GM19035 (cell line): ENCODE results near the gene TRABD2B.

ENCODE experiments used
- ATAC-seq: cut with Tn5 transposase; IDR thresholded peaks from one replicate; pipeline ENCODE4 v1.9.1; 2021; ENCODE audit not compliant: unreplicated experiment

TRABD2B gene

GRCh38 chr1:47855230-47855629 is 142.0 kb downstream of the TRABD2B start:
- no peak for ATAC-seq

DNA sequence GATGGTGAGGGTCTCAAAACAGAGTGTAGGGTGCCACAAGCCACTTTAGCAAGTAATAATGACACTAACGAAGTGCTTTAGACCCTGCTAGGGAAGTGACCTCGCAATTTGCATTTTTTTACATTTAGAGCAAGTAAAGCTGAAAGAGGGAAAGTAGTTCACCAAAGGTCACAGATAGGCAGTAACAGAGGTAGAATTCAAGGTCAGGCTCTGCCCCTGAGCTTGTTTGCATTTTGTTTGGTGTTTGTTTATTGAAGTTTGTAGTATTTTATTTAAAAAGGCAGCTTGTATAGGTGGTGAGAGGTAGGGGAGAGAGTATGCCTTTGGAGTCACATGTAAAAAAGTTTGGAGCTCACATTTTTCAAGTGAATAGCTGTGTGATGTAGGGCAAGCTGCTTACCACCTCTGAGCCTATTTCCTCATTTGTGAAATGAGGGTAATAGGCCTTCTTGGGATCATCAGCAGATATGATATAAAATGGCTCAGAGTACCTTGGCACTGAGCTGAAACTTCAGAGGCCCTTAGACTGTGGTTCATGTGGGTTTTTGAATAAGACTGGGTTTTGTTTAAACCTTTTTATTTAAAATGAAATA is 142.5 kb downstream of the TRABD2B start:
- ATAC-seq, result no peak

DNA sequence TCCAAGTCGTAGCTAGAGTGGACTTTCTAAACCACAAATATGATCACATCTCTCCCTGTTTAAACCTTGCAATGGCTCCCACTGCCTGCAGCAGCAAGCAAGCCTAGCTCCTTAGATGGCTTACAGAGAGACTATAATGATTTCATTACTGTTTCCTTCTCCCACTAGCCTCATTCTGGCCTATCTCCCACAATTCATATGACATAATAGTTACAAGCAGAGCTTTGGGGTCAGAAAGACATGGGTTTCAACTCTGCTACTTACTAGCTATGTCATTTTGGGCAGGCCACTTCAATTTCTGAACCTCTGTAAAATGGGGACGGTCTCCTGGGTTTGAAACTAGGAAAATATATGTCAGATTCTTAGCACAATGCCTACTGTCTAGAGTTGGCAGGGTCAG is 143.3 kb downstream of the TRABD2B start:
- no peak for ATAC-seq

- ATAC-seq, result no peak
These were observed 144.1 kb downstream of the TRABD2B start for GRCh38 chr1:47853059-47853458.

DNA sequence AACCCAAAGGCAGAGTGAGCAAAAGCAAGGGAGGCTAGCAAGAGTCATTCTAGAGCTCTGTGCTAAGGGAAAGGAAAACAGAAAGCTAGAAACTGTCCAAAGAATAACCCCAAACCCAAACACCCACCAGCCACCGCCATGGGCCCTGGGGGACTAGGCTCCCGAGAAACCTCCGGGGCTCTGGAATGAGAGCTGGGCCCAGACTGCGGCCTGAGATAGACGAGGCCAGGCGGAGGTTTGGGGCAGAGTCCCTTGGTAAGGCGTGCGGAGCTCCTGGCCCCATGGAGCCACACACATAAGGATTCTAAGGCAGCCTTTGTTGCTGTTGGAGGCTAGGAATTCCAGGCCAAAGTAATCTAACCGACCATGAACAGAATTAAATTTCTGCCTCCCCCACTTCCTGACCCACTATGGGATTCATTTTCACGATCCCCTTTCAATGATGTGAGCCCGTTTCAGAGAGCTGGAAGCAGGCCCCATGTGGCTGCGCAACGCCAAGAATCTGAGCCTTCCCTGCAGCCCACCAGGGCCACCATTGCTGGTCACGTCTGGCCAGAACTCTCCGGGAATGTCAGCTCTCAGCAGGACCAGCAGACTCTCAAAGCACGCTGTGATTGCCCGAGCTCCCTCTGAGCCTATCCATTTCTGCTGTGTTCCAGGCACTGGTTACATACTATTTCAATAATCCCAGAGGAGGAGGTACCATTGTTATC is 145.0 kb downstream of the TRABD2B start:
- ATAC-seq, result no peak

DNA sequence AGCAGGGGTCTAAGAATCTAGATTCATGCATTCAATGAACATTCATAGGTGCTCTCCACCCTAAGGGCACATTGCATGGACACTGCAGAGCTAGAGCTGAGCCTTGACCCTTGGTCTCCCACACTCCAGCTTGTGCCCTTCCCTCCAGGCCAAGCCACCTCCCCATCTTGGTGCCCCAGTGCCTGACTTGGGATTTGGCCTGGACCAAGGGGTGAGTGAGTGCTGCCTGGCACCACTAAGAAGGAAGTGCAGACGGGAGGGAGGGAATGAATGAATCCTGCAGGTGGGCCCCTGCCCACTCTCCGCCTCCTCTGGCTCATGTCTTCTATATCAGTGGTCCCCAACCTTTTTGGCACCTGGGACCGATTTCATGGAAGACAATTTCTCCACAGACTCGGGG is 146.7 kb downstream of the TRABD2B start:
- ATAC-seq, result no peak

DNA sequence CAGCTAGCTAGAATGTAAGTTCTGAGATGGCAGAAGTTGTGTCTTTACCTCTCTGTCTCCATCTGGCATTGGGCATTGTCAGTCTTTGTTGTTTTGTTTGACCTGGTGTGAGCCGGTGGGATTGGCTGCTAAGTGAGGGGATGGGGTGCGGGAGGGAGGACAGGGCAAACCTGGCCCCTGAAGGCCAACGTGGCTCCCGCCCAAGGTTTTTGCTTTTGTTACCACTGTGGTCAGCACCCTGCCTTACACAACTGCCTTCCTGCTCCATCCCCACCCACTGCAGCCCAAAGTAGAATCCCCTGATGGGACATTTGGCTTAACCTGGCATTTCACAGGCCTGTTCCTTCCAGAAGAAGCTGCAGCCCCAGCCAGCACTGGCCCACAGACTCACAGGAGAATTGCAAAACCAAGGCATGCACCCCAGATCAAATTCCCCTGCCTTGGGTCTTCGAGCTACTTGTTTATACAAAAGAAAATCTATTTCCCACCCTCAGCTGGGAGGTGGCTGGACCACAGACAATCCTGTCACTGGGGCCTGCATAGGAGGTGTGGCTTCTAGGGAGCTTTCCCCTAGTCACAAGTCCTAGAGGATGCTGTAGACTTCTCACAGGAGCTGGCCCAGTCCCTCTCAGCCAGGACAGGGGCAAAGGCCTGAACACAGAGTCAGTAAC is 147.5 kb downstream of the TRABD2B start:
- ATAC-seq, result no peak

DNA sequence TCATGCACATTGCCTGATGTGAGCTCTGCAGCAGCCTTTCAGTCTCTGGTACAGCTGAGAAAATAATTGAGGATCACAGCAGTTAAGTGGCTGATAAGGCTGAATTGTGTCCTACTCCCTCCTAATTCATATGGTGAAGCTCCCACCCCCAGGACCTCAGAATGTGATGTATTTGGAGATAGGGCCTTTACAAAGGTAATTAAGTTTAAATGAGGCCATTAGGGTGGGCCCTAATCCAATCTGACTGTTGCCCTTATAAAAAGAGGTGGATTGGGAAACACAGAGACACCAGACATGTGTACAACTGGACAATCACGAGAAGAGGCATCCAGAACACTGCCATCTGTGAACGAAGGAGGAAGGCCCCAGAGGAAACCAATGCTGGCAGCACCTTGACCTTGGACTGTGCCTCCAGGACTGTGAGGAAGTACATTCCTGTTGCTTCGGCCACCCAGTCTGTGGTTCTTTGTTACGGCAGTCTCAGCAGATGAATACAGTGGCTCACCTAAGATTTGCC is 148.1 kb downstream of the TRABD2B start:
- ATAC-seq, result no peak

- no peak for ATAC-seq
These were observed 149.4 kb downstream of the TRABD2B start for GRCh38 chr1:47847763-47848162.

DNA sequence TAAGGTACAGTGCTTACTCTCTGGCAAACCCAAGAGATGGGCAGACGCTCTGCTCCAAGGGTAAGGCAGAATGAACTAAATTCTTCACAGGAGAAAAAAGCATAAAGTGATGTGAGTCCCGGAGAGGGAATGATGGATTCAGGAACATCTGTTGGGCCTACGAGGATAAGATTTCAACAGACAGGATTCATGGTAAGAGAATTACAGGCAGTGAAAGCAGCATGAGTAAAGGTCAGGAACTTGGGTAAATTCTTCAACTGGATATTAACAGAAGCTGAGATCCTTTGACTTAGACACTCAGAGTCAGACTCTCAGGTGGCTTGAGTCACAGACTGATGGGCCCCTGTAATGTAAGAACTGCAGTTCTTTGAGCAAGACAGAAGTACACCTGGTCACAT is 152.6 kb downstream of the TRABD2B start:
- no peak for ATAC-seq

- ATAC-seq, result no peak
These were observed 153.2 kb downstream of the TRABD2B start for GRCh38 chr1:47843781-47844557.

GRCh38 chr1:47843059-47843458 is 154.1 kb downstream of the TRABD2B start:
- no peak for ATAC-seq

- ATAC-seq, result no peak
These were observed 154.8 kb downstream of the TRABD2B start for GRCh38 chr1:47842228-47842919.

DNA sequence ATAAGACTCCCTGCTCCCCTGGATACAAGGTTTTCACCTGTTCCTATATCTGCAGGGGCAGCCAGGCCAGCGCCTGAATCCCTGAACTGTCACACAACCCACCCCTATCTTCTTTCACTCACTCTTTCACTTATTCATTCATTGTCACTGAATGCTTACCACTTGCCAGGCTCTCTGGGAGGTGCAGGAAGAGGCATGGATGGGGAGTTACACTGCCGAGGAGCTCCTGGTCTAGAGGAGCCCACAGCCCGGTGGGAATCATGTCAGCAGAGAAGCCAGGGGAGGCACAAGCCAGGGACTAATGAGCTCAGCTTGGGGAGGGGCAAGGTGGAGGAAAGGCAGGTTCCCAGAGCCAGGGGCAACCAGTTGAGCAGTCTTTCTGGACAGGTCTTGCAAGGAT is 155.8 kb downstream of the TRABD2B start:
- ATAC-seq, result no peak

DNA sequence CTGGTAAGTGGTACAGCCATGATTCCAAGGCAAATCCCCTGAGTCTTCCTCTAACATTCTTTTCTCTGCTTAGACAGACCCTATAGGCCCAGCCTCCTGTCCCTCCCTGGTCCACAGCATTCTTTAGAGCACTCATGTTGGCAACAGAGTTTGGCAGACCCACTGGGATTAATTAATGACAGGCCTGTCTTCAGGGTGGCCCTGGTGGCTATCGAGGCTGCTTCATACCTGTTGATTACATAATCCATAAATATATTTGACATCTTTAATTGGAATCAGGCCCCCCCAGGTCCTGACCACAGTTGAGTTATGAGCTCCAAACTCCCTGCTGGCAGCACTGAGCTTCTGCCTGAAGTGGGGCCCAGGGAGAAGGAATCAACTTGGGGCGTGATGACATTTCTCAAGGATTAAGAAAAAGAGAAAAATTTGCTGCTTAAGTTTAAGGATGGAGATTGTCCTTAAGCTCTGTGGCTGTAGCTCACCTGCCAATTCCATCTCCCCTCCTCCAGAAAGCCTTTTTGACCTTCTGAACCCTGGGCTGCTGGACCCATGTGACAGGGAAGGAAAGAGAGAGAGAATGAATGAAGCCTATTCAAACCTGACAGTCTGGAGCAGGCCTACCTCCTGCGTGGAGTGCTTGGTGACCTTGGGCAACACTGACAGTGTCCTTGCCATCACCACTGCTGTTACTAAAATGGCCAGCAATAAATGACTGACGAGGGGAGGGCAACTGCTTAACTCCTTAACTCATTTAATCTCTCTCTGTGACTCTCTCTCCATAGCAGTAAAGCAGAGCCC is 156.6 kb downstream of the TRABD2B start:
- ATAC-seq, result no peak

DNA sequence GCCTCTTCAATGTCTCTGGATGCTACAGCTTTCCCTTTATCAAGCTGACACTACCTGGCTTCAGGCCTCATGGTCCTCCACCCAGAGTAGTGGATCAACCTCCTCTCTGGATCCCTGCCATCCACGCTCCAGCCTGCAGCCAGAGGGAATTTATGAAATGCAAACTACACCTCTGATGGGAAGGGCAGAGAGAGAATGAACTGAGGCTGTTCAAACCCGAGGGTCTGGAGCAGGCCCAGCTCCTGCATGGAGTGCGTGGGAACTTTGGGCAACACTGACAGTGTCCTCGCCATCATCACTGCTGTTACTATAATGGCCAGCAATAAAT is 157.8 kb downstream of the TRABD2B start:
- ATAC-seq, result no peak

- no peak for ATAC-seq
These were observed 158.4 kb downstream of the TRABD2B start for GRCh38 chr1:47838562-47839432.

DNA sequence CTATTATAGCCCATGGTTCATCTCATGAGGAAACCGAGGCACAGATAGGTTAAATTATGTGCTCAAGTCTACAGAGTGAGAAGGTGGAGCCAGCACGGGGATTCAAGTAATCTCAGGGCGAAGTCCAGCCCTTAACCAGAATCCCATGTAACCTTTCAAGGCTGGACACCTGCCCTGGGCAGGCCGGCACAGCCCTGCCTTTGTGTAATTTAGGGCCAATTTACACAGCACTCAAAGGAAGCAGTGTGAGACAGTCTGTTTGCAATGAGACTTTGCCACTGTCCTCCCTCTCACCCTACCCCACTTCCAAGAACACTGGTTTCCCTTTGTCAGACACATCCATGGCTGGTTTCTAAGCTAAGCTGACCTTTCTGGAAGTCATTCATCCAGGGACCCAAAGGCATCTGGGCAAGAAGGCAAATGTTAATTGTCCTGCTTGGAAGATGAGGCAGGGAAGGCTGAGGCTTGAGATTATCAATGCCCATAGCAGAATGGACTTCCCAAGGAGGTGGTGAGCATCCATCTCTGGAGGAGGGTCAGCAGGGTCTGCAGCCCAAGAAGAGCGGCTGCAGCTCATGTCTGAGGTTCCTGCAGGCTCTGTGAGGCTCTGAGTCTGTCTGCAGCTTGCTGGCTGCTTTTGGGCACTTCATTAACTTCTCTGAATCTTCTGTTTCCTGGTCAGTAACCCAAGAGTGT is 159.2 kb downstream of the TRABD2B start:
- ATAC-seq, result no peak
